Activated T-helper 17 cell treated with anti-CD3 and anti-CD28 coated beads, Interleukin-2, amount 50 U/mL, for 72 hours (primary cell): ENCODE measurements around the gene SELENOI. TPM values are rescaled to one million over a fixed set of nuclear protein-coding genes. Genes with fewer than 3 reads are reported as not detected.
A peak's percentile ranks its signal among the peaks of the same experiment; 100 is the strongest.

Source experiments
- ATAC-seq: fragments of 150-1000 bp; cut with Tn5 transposase; replicated peaks from 2 replicates; pipeline ENCODE4 v1.10.0; 2021; ENCODE audit warnings: mild to moderate bottlenecking, moderate library complexity
- H3K27ac Mint-ChIP-seq: one replicate; pipeline ENCODE4 v1.8.0; 2022; ENCODE audit warnings: mixed read lengths
- H3K27me3 Mint-ChIP-seq: one replicate; pipeline ENCODE4 v1.8.0; 2022; ENCODE audit warnings: mixed read lengths
- H3K36me3 Mint-ChIP-seq: one replicate; pipeline ENCODE4 v1.8.0; 2022; ENCODE audit warnings: low read depth, mild to moderate bottlenecking, mixed read lengths
- H3K4me1 Mint-ChIP-seq: one replicate; pipeline ENCODE4 v1.8.0; 2022; ENCODE audit warnings: mixed read lengths
- H3K4me3 Mint-ChIP-seq: one replicate; pipeline ENCODE4 v1.8.0; 2022; ENCODE audit warnings: mild to moderate bottlenecking, mixed read lengths
- H3K9me3 Mint-ChIP-seq: one replicate; pipeline ENCODE4 v1.8.0; 2022; ENCODE audit warnings: mixed read lengths
- total RNA-seq, 2 donors: library from RNA; stranded (reverse); gene quantifications; one replicate each; pipeline ENCODE4 v1.2.3, GENCODE V29; 2022

SELENOI gene
- total RNA-seq, 2 donors from 2014 or later: 21.0 to 44.5 TPM

DNA sequence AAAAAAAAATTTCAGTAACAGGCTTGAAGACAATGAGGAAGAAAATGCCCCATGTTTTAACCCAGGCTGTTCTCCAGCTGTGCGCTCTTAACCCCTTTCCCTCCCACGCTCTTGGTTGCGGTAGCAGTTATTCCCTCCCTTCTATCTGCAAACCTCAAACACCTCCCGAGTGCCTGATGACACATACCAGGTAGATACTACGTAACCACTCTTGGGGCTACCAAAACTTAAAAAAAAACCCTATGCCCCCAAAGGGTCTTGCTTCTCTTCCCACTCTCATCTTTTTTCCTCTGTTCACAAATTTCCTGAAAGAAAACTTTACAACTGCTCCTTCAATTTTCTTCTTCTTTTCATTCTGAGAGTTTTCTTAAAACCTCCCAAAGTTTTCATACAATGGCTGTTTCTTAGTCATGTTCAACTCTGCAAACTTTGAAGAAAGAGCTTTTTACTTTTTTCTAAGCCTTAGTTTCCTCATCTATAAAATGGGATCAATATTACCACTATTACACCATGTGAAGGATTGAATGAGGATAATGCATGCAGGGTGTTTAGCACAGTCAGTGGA lies 50.9 kb downstream of the SELENOI start:
- peak; percentile 96 for ATAC-seq
- Mint-ChIP-seq H3K27ac (peak overlapping the region; percentile 40), H3K36me3 (peaks cover 25% of the 10 kb centered on the region), H3K4me3 (no peak overlapping the region), H3K4me1 (peaks cover 7% of the 10 kb centered on the region), H3K27me3 (no peaks in the 10 kb centered on the region), H3K9me3 (no peaks in the 10 kb centered on the region)

DNA sequence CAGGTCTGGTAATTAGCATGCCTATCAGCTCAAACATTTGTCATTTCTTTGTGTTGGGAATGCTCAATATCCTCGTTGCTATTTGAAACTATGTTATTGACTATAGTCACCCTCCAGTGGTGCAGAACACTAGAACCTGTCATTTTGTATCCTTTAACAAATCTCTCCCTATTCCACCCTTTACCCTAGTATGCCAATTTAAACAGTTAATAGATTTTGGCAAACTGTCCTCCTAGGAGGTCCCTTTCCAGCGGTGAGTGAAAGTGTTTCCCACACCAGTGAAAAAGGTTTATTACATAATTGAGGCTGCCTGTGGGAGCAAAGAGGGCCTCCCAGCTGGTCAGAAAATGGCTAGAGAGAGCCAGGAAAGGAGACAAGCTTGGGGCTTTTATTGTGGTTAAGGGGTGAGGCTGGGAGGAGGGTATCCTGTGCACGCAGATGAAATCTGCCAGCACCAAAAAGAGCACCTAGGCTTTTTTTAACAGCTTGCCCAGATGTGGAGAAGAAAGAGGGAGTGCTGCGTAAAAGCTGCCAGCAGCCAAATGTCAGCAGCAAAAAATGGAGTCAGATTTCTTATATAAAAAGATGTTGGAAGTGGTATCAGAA lies 53.9 kb downstream of the SELENOI start:
- Mint-ChIP-seq H3K36me3 (peaks cover 15% of the 10 kb centered on the region), H3K27me3 (no peaks in the 10 kb centered on the region), H3K9me3 (no peaks in the 10 kb centered on the region), H3K4me3 (no peak overlapping the region), H3K27ac (no peak overlapping the region), H3K4me1 (peaks cover 7% of the 10 kb centered on the region)
- no peak for ATAC-seq

DNA sequence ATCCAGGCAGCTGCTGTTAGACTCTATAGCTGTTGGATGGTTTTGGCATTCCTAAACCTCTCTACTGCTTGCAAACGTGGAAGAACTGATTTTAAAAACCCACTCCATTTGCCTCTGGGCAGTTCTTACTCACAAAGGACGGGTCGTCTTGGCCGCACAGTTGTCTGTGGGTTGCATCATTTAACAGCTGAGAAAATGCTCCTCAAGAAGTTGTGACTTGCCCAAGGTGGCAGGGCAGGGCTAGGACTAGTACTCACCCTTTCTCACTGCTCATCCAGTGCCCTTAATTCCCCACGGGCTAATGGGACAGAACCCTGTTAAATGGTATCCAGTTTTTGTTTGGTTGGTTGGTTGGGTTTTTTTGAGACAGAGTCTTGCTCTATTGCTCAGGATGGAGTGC lies 54.8 kb downstream of the SELENOI start:
- Mint-ChIP-seq H3K4me3 (no peak overlapping the region), H3K36me3 (peaks cover 10% of the 10 kb centered on the region), H3K9me3 (no peaks in the 10 kb centered on the region), H3K4me1 (peaks cover 7% of the 10 kb centered on the region), H3K27ac (no peak overlapping the region), H3K27me3 (peaks cover 3% of the 10 kb centered on the region)
- ATAC-seq: no peak

DNA sequence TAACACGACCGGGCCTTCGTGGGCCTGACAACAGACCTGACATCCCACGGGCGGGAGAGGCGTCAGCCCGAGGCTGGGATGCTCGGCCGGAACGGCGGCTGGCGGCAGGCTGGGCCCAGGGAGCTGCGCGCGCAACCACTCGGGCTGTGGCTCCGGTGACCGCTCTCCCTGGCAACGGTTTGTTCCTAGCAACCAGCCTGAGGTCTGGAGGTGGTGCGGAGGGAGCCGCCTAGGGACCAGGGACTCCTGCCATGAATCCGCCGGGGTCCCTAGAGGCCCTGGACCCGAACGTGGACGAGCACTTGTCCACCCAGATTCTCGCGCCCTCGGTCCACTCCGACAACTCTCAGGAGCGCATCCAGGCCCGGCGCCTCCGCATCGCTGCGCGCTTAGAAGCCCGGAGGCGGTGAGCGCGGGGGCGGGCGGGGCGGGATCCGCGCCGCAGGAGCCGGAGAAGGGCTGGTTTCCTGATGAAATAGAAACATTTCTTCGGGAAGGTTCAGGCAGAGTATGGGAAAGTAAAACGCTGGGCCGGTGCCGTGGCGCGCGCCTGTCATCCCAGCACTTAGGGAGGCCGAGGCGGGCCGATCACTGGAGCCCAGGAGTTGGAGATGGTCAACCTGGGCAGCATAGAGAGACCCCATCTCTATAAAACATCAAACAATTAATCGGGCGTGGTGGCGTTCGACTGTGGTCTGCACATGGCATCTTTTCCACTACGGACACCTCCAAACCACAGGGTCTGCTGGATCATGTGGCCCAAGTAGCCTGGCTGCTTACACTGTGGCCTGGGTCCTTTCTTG lies 56.0 kb downstream of the SELENOI start, which contains the start of gene DRC1:
TSS of gene DRC1 (plus strand) at position 182 of the 803 bp plus-strand sequence. CDS start at position 252, 70 bp downstream.
- peaks cover 2% of the 10 kb centered on the region for H3K36me3 Mint-ChIP-seq
- H3K4me1 Mint-ChIP-seq: peaks cover 2% of the 10 kb centered on the region
- peaks cover 3% of the 10 kb centered on the region for H3K27me3 Mint-ChIP-seq
- no peak within 1 kb of the TSS for H3K27ac Mint-ChIP-seq
- H3K4me3 Mint-ChIP-seq: no peak within 1 kb of the TSS
- H3K9me3 Mint-ChIP-seq: no peaks in the 10 kb centered on the region
- ATAC-seq: no peak

DNA sequence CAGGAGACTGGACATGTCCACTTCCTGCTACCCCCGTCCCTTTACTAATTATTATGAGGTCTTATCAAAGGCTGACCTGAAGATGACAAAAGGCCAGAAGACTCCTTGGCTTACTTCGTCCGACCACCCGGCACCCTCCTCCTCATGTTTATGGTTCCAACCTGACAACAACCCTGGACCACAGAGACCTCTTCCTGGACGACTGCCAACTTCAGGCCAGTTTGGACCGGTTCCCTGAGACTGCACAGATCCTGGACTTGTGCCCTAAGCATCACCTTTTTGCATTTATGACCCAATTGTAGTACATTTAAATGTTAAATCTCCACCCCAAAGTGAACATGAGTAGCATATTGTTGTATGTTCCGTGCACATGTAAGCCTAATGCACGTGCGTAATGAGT lies 61.6 kb downstream of the SELENOI start:
- H3K4me1 Mint-ChIP-seq: peaks cover 6% of the 10 kb centered on the region
- peaks cover 11% of the 10 kb centered on the region for H3K27me3 Mint-ChIP-seq
- H3K36me3 Mint-ChIP-seq: no peaks in the 10 kb centered on the region
- H3K4me3 Mint-ChIP-seq: no peak overlapping the region
- H3K9me3 Mint-ChIP-seq: no peaks in the 10 kb centered on the region
- H3K27ac Mint-ChIP-seq: no peak overlapping the region
- no peak for ATAC-seq

DNA sequence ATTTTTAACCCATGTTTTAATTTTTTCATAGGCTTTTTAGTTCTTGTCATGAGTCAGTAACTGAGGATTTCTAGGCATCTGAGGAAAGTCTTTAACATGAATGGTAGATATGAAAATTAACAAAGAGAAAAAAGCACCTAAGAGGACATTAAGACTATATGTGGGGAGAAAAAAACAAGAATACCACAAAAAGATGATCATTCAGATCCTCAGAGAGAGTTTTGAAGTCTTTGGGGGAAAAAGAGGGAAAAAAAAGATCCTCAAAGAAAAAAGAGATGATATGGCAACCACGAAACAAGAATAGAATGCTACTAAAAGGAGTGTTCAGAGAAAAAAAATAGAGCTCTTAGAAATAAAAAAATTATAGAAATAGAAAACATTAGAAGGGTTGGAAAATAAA lies 63.8 kb downstream of the SELENOI start:
- Mint-ChIP-seq H3K9me3 (no peaks in the 10 kb centered on the region), H3K4me1 (peaks cover 6% of the 10 kb centered on the region), H3K36me3 (no peaks in the 10 kb centered on the region), H3K27me3 (peaks cover 11% of the 10 kb centered on the region), H3K4me3 (no peak overlapping the region), H3K27ac (no peak overlapping the region)
- ATAC-seq: no peak

DNA sequence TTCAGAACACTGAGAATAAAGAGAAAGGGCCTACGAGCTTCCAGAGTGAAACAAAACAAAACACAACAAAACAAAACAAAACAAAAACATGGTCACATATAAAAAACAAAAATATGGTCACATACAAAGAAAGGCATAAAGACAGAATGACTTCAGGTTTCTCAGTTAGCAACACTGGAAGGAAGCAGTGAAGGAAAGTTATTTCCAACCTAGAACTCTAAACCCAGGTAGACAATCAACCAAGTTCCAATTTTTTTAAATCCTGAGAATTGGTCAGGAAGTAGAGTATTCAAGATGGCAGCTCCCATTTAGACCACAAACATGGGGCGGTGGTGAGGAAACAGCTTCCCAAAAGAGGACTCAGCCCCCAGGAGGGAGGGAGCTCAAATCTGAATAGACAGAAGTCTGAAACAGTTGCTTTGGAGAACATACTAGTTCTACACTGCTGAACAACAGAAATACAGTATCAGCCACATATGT lies 64.9 kb downstream of the SELENOI start:
- H3K27me3 Mint-ChIP-seq: peaks cover 8% of the 10 kb centered on the region
- H3K36me3 Mint-ChIP-seq: no peaks in the 10 kb centered on the region
- H3K4me1 Mint-ChIP-seq: peaks cover 6% of the 10 kb centered on the region
- no peak for ATAC-seq
- H3K4me3 Mint-ChIP-seq: no peak overlapping the region
- no peak overlapping the region for H3K27ac Mint-ChIP-seq
- H3K9me3 Mint-ChIP-seq: no peaks in the 10 kb centered on the region

DNA sequence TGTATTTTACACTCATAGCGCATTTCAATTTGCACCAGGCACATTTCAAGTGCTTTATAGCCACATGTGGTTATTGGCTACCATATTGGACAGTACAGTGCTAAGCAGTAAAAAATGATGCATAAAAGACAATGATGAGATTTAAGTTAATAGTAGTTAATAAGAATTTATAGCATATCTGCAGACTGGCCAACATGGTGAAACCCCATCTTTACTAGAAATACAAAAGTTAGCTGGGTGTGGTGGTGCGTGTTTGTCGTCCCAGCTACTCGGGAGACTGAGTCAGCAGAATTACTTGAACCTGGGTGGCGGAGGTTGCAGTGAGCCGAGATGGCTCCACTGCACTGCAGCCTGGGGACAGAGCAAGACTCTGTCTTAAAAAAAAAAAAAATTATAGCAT lies 65.5 kb downstream of the SELENOI start:
- no peaks in the 10 kb centered on the region for H3K36me3 Mint-ChIP-seq
- ATAC-seq: no peak
- no peak overlapping the region for H3K27ac Mint-ChIP-seq
- peak overlapping the region; percentile 45 for H3K4me3 Mint-ChIP-seq
- H3K27me3 Mint-ChIP-seq: peaks cover 8% of the 10 kb centered on the region
- H3K9me3 Mint-ChIP-seq: no peaks in the 10 kb centered on the region
- H3K4me1 Mint-ChIP-seq: peaks cover 6% of the 10 kb centered on the region

DNA sequence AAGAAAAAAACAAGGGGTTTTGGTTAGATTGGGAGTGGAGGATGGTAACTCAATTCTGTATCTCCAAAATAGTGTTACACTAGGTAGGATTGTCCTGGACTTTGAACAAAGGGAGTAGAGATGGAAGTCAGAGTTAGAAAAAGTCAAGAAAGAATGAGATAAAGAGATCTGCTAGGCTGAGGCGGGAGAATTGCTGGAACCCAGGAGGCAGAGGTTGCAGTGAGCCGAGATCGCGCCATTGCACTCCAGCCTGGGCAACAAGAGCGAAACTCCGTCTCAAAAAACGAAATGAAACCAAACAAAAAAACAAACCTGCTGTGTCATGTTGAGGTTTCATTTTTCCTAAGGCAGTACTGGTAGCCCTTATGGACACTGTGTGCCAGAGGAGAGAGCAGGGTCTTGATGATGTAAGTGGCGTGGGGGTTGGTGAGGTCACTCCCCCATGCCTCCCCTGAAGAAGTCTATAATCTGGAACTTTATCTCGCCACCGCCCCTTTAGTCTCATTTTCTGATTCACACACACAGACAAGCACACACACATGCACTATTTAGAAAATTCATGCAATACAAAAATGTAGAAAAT lies 66.2 kb downstream of the SELENOI start:
- Mint-ChIP-seq H3K9me3 (no peaks in the 10 kb centered on the region), H3K36me3 (no peaks in the 10 kb centered on the region), H3K27me3 (peaks cover 8% of the 10 kb centered on the region), H3K27ac (peak overlapping the region; percentile 0), H3K4me1 (peaks cover 6% of the 10 kb centered on the region), H3K4me3 (peak overlapping the region; percentile 45)
- peak; percentile 72 for ATAC-seq

DNA sequence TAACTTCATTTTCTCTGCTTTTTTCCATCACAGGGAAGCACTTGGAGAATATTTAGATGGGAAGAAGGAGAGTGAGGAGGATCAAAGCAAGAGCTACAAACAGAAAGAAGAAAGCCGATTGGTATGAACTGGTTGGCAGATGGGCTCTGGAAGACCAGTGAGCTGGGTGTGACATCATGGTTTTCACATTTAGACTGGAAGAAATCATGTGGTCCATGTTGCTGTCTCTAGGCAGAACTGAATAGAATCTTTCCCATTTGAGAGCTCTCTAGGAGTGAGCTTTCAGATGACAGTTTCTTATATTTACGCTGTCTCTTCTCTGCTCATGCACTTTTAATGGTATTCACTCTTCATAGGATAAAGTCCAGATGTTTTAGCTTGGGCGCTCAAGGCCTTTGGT lies 68.4 kb downstream of the SELENOI start:
- Mint-ChIP-seq H3K9me3 (no peaks in the 10 kb centered on the region), H3K27ac (no peak overlapping the region), H3K4me3 (no peak overlapping the region), H3K27me3 (peaks cover 5% of the 10 kb centered on the region), H3K4me1 (peaks cover 6% of the 10 kb centered on the region), H3K36me3 (no peaks in the 10 kb centered on the region)
- no peak for ATAC-seq

DNA sequence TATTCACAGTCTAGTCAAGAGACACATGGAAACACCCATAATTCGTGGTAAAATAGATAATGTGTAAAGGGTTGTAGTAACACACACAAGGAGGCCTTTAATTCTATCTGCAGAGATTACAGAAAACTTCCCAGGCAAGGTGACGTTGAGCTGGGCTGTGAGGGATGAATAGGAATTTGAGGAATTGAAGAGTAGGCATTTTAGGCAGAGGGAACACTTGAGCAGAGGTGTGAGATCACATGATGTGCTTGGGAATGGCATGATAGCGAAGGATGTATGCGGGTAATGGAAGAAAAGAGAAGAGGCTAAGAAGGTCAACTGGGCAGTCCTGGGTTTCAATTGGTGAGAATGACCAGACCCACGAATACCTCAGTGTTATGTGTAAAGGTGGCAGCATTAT lies 76.0 kb downstream of the SELENOI start:
- no peaks in the 10 kb centered on the region for H3K36me3 Mint-ChIP-seq
- H3K27me3 Mint-ChIP-seq: peaks cover 10% of the 10 kb centered on the region
- no peak for ATAC-seq
- no peak overlapping the region for H3K4me3 Mint-ChIP-seq
- H3K9me3 Mint-ChIP-seq: no peaks in the 10 kb centered on the region
- no peak overlapping the region for H3K27ac Mint-ChIP-seq
- H3K4me1 Mint-ChIP-seq: no peaks in the 10 kb centered on the region

DNA sequence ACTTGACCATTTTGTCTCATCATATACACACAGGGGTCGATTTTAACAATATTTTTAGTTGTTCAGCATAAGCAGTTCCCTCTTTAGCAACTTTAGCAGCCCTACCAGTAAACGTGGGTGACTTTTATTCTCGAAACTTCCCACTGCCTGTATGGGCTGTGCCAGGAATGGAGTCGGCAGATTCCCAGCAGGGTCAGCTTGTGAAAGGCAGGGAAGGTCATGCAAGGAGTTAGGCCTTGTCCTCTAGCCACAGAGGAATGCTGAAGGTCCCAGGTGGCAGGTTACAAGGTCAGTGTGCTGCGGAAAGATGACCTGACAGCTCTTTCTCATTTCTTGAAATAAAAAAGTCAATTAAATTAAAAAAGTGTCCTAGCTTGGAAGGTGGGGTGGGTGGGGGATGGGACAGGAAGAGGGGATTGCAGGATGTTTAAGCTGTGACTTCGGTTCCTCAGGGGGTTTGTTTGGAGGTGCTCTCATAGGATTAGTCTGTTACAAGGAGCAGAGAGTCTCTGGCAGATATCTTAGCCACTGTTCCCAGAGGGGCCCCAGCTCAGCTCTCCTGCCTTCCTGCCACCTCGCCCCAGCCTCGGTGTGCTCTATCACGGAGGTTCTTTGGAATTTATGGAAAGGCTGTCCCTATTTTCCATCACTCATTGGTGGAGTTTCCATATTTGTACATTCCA lies 77.1 kb downstream of the SELENOI start:
- Mint-ChIP-seq H3K27me3 (peaks cover 7% of the 10 kb centered on the region), H3K4me3 (no peak overlapping the region), H3K36me3 (no peaks in the 10 kb centered on the region), H3K27ac (no peak overlapping the region), H3K9me3 (no peaks in the 10 kb centered on the region), H3K4me1 (no peaks in the 10 kb centered on the region)
- no peak for ATAC-seq

DNA sequence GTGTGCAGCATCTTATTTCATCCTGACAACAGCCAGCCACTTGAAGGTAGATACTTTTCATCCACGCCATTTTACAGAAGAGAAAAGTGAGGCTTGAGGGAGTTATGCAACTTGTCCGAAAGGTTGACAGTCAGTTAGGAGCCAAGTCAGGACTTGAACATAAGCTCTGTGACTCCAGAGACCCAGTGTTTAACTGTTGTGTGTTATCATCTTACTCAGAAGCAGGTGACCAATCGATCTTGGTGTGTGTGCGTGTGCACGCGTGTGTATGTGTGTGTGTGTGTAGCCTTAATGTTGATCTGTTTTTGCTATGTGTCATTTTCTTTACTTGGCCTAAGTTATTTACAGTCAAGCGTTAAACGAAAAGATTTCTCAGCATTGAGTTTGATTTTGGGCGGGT lies 77.8 kb downstream of the SELENOI start:
- H3K4me1 Mint-ChIP-seq: no peaks in the 10 kb centered on the region
- no peaks in the 10 kb centered on the region for H3K9me3 Mint-ChIP-seq
- no peaks in the 10 kb centered on the region for H3K36me3 Mint-ChIP-seq
- ATAC-seq: no peak
- no peak overlapping the region for H3K4me3 Mint-ChIP-seq
- H3K27ac Mint-ChIP-seq: no peak overlapping the region
- peaks cover 5% of the 10 kb centered on the region for H3K27me3 Mint-ChIP-seq

DNA sequence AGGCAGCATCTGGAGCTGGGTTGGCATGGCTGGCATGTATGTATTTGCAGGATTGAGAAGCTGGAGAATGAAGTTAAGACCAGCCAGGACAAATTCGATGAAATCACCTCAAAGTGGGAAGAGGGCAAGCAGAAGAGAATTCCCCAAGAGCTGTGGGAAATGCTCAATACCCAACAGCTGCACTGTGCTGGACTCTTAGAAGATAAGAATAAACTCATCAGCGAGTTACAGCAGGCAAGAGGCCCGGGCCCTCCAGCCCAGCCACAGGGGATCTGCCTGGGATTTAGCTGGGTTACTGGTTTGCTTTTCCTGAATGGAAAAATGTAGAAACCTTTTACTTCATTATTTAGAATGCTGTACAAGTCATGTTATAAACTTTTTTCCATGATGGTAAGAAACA lies 78.3 kb downstream of the SELENOI start:
- H3K27ac Mint-ChIP-seq: no peak overlapping the region
- H3K4me1 Mint-ChIP-seq: no peaks in the 10 kb centered on the region
- H3K4me3 Mint-ChIP-seq: no peak overlapping the region
- H3K36me3 Mint-ChIP-seq: no peaks in the 10 kb centered on the region
- H3K27me3 Mint-ChIP-seq: peaks cover 5% of the 10 kb centered on the region
- no peaks in the 10 kb centered on the region for H3K9me3 Mint-ChIP-seq
- ATAC-seq: no peak
